Stomach (tissue), 4 donors: Measurements from ENCODE around the gene FAT2.

Source experiments
- POLR2AphosphoS5 ChIP-seq, 3 donors: sonication (generic); formaldehyde crosslinking; IDR thresholded peaks; one replicate each; pipeline ENCODE4 v1.6.1; 2016; ENCODE audit warnings: antibody characterized with exemption in 3 of 3
- TF ChIP-seq, protein P1 (sequence below), 7 experiments: fragments of 450-650 bp in 4 of 7; fragments of 200-600 bp in 3 of 7; sonication (generic) in 3 of 7; IDR thresholded peaks; one replicate each; pipeline ENCODE4 v1.5.1; 2016 to 2019; ENCODE audit warnings: antibody characterized with exemption in 7 of 7, control low read depth in 2 of 7, mild to moderate bottlenecking in 1 of 7

DNA sequence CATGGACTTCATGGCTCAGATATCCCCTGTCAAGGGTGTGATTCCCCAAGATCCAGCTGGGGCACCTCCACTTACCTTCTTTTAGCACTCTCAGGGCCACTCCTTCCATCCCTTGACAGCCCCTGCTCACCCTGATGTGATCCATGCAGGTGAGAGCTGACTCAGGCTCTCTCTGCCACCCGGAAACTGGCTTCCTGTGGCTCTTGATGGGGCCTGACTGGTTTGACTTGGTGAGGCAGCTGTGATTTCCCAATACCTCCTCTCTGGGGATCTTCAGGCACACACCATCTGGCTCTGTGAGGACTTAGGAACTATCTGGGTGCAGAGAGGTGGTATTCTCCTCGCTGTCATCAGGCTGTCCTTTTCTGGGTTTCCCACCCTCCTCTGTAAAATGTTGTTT, 7.9 kb upstream of the FAT2 start:
- no peak for TF ChIP-seq POLR2AphosphoS5 (IDR thresholded peaks at IDR 0.05)
- TF ChIP-seq, protein P1, sequence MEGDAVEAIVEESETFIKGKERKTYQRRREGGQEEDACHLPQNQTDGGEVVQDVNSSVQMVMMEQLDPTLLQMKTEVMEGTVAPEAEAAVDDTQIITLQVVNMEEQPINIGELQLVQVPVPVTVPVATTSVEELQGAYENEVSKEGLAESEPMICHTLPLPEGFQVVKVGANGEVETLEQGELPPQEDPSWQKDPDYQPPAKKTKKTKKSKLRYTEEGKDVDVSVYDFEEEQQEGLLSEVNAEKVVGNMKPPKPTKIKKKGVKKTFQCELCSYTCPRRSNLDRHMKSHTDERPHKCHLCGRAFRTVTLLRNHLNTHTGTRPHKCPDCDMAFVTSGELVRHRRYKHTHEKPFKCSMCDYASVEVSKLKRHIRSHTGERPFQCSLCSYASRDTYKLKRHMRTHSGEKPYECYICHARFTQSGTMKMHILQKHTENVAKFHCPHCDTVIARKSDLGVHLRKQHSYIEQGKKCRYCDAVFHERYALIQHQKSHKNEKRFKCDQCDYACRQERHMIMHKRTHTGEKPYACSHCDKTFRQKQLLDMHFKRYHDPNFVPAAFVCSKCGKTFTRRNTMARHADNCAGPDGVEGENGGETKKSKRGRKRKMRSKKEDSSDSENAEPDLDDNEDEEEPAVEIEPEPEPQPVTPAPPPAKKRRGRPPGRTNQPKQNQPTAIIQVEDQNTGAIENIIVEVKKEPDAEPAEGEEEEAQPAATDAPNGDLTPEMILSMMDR (IDR thresholded peaks at IDR 0.05): no peak
